GM18907 (cell line): Measurements from ENCODE around the gene KRT17.
"Not testable (repeated sequence)": the region's sequence is repeated elsewhere in the genome, so short reads cannot be mapped to it uniquely, and the experiment has no call there.

Experiments used
- ATAC-seq: cut with Tn5 transposase; IDR thresholded peaks from one replicate; pipeline ENCODE4 v1.9.1; 2021; ENCODE audit warnings: mild to moderate bottlenecking, moderate library complexity; ENCODE audit not compliant: unreplicated experiment

KRT17 gene

GRCh38 chr17:41621916-41622315 lies 2.5 kb downstream of the KRT17 start:
- ATAC-seq: no peak

- ATAC-seq: not testable (repeated sequence)
These were observed 2.9 kb downstream of the KRT17 start for GRCh38 chr17:41621435-41621817.

GRCh38 chr17:41620583-41621434 lies 3.6 kb downstream of the KRT17 start:
- ATAC-seq: no peak

GRCh38 chr17:41619927-41620582 lies 4.3 kb downstream of the KRT17 start:
- not testable (repeated sequence) for ATAC-seq

GRCh38 chr17:41619036-41619926 lies 5.1 kb downstream of the KRT17 start:
- no peak for ATAC-seq

- ATAC-seq: no peak
These were observed 5.9 kb downstream of the KRT17 start for GRCh38 chr17:41618341-41619035.

- ATAC-seq: no peak
These were observed 6.7 kb downstream of the KRT17 start for GRCh38 chr17:41617698-41618097.

GRCh38 chr17:41617136-41617535 lies 7.2 kb downstream of the KRT17 start:
- ATAC-seq: no peak

GRCh38 chr17:41616486-41616885 lies 7.9 kb downstream of the KRT17 start:
- ATAC-seq: not testable (repeated sequence)

GRCh38 chr17:41615454-41615853 lies 8.9 kb downstream of the KRT17 start:
- ATAC-seq: no peak

GRCh38 chr17:41614767-41615166 lies 9.6 kb downstream of the KRT17 start:
- not testable (repeated sequence) for ATAC-seq

GRCh38 chr17:41614098-41614497 lies 10.3 kb downstream of the KRT17 start:
- ATAC-seq: no peak

- ATAC-seq: no peak
These were observed 10.9 kb downstream of the KRT17 start for GRCh38 chr17:41613277-41614082.

- not testable (repeated sequence) for ATAC-seq
These were observed 11.8 kb downstream of the KRT17 start, which contains the start of gene KRT16 for GRCh38 chr17:41612376-41613160. Gene KRT16, minus strand, starts transcription at chr17:41612767. Its CDS starts 79 bp downstream, at chr17:41612688.

- no peak for ATAC-seq
These were observed 13.3 kb downstream of the KRT17 start for GRCh38 chr17:41610965-41611640.

GRCh38 chr17:41610061-41610517 lies 14.3 kb downstream of the KRT17 start:
- ATAC-seq: not testable (repeated sequence)

GRCh38 chr17:41606930-41607329 lies 17.4 kb downstream of the KRT17 start:
- ATAC-seq: not testable (repeated sequence)

GRCh38 chr17:41602524-41602923 lies 21.9 kb downstream of the KRT17 start:
- ATAC-seq: no peak
